ENCODE data around the gene ANKRD44. TPM values are rescaled to one million over a fixed set of nuclear protein-coding genes. Genes with fewer than 3 reads are reported as not detected.

The ANKRD44 gene
- polyA plus RNA-seq, 2 of the 4 experiments (the other 2 are of a cell fraction): 0.97 to 5.9 TPM

GRCh38 chr2:197159661-197160211 is 150.8 kb downstream of the ANKRD44 start (continued):
- TF ChIP-seq BCL3 (IDR thresholded peaks at IDR 0.05) (no peak), ESRRA (IDR thresholded peaks at IDR 0.05; ENCODE audit: borderline replicate concordance, low read length) (no peak), RFX5 (IDR thresholded peaks at IDR 0.05) (no peak), GATA3 (IDR thresholded peaks at IDR 0.05; ENCODE audit: borderline replicate concordance) (0 out of 2 replicates have a peak, but pooled peaks have one; percentile 17), MAX (IDR thresholded peaks at IDR 0.05) (no peak), ATOH8 (CRISPR knock-in tag; IDR thresholded peaks at IDR 0.05; ENCODE audit: low read depth) (no peak), FOXS1 (CRISPR knock-in tag; IDR thresholded peaks at IDR 0.05) (no peak), CBX2 (IDR thresholded peaks at IDR 0.05; ENCODE audit: borderline replicate concordance, low read depth) (no peak), CHD2 (IDR thresholded peaks at IDR 0.05; ENCODE audit: low read length, partially characterized antibody) (no peak), SREBF2 (IDR thresholded peaks at IDR 0.05) (no peak), JUNB (IDR thresholded peaks at IDR 0.05) (peak; percentile 83), RAD21 (conservative IDR thresholded peaks at IDR 0.05 in 1 of 2, IDR thresholded peaks at IDR 0.05 in 1 of 2) (no peak), FOSL2 (IDR thresholded peaks at IDR 0.05) (peak; percentile 82), FOSL2 (CRISPR knock-in tag; IDR thresholded peaks at IDR 0.05) (peak; percentile 85), RCOR1 (IDR thresholded peaks at IDR 0.05; ENCODE audit: low read depth, low read length) (no peak)

- FAIRE-seq (no peak), ATAC-seq (peak; percentile 49 to 72; a peak in 5 of 6 replicates), DNase-seq (ENCODE audit: low read depth in 1 of 2, low spot score in 1 of 2) (peak in 1 of 2 experiments; percentile 55)
- POLR2A ChIA-PET: no interaction called here
- TF ChIP-seq MYC (IDR thresholded peaks at IDR 0.05; ENCODE audit: borderline replicate concordance, low read length) (no peak), FOSL2 (IDR thresholded peaks at IDR 0.05) (no peak), FOSL2 (CRISPR knock-in tag; IDR thresholded peaks at IDR 0.05) (peak; percentile 45; the same call in 1 of the 2 replicates), JUN (IDR thresholded peaks at IDR 0.05) (0 out of 5 replicates have a peak, but pooled peaks of 1 of the 2 experiments have one; percentile 1), CEBPB (IDR thresholded peaks at IDR 0.05) (no peak), USF2 (IDR thresholded peaks at IDR 0.05) (no peak), BCL3 (IDR thresholded peaks at IDR 0.05) (no peak), SMC3 (IDR thresholded peaks at IDR 0.05) (no peak), KDM1A (IDR thresholded peaks at IDR 0.05; ENCODE audit: low read depth) (no peak), ZFP36 (IDR thresholded peaks at IDR 0.05; ENCODE audit: borderline replicate concordance, partially characterized antibody) (no peak), NPAS2 (CRISPR knock-in tag; IDR thresholded peaks at IDR 0.05; ENCODE audit: borderline replicate concordance) (no peak), GATA3 (IDR thresholded peaks at IDR 0.05; ENCODE audit: borderline replicate concordance) (peak; percentile 54), RARB (CRISPR knock-in tag; IDR thresholded peaks at IDR 0.05) (peak; percentile 37; the same call in 1 of the 2 replicates), RNF2 (IDR thresholded peaks at IDR 0.05; ENCODE audit: borderline replicate concordance, low read depth) (no peak), PHF8 (IDR thresholded peaks at IDR 0.05; ENCODE audit: borderline replicate concordance, low read depth) (no peak)
- Histone ChIP-seq H3K4me2 (peak overlapping the region; percentile 85), H3K4me3 (no peak overlapping the region; the same call in 2 of the 3 replicates), H3K9me3 (no peaks in the 10 kb centered on the region), H3K4me1 (peaks cover 29% of the 10 kb centered on the region), H3K27ac (peak overlapping the region; percentile 64 to 68)
- CTCF ChIA-PET: interaction anchor here (1.0 to 2.5 kb wide), 5 partner anchors 9 to 49 kb away, joined by 3 to 8 read pairs (median 4); no protein-coding TSS in a partner anchor
- 2% methylated on average over 7 of the region's 7 CpGs for WGBS (ENCODE audit: missing lambda C conversion rate)
Measured at GRCh38 chr2:197158591-197159550, 151.7 kb downstream of the ANKRD44 start.

Measured in A549 (cell line).